Neural cell (in vitro differentiated cells): ENCODE measurements around the gene DNAH3. TPM values are rescaled to one million over a fixed set of nuclear protein-coding genes. Genes with fewer than 3 reads are reported as not detected.

ENCODE experiments used
- H2AFZ ChIP-seq: fragments of 200-600, 300-800 bp; sonication (generic), shearing (Covaris generic); 2 replicates; pipeline ENCODE4 v1.6.0; 2014; ENCODE audit warnings: low read depth, mild to moderate bottlenecking, antibody characterized with exemption, low read length, moderate library complexity
- H3F3A ChIP-seq: fragments of 200-600 bp; shearing (Covaris generic); 2 replicates; pipeline ENCODE4 v1.6.1; 2016; ENCODE audit warnings: mild to moderate bottlenecking, moderate library complexity, mixed read lengths, antibody characterized with exemption, low read length; ENCODE audit not compliant: insufficient read depth, poor library complexity, severe bottlenecking
- H3K27ac ChIP-seq: fragments of 200-600, 300-800 bp; sonication (generic), shearing (Covaris generic); 2 replicates; pipeline ENCODE4 v1.5.1; 2014; ENCODE audit warnings: mild to moderate bottlenecking, low read length, moderate library complexity
- H3K27me3 ChIP-seq: fragments of 300-800, 200-600 bp; sonication (generic), shearing (Covaris generic); 2 replicates; pipeline ENCODE4 v1.6.0; 2014; ENCODE audit warnings: mild to moderate bottlenecking, low read depth, low read length, moderate library complexity; ENCODE audit not compliant: insufficient read depth
- H3K36me3 ChIP-seq: fragments of 300-800, 200-600 bp; sonication (generic), shearing (Covaris generic); 2 replicates; pipeline ENCODE4 v1.5.1; 2014; ENCODE audit warnings: mild to moderate bottlenecking, antibody characterized with exemption, low read length, moderate library complexity; ENCODE audit not compliant: insufficient read depth
- H3K4me2 ChIP-seq: fragments of 300-800, 200-600 bp; sonication (generic), shearing (Covaris generic); 2 replicates; pipeline ENCODE4 v1.6.0; 2014; ENCODE audit warnings: mild to moderate bottlenecking, low read length
- H3K4me3 ChIP-seq: fragments of 300-800, 200-600 bp; sonication (generic), shearing (Covaris generic); 2 replicates; pipeline ENCODE4 v1.5.1; 2014; ENCODE audit warnings: mild to moderate bottlenecking, low read length, moderate library complexity
- H3K79me2 ChIP-seq: fragments of 200-600 bp; shearing (Covaris generic); replicated peaks from 2 replicates; pipeline ENCODE4 v1.6.0; 2014; ENCODE audit warnings: mild to moderate bottlenecking, low read length, moderate library complexity; ENCODE audit not compliant: insufficient read depth
- H3K9ac ChIP-seq: fragments of 300-800, 200-600 bp; sonication (generic), shearing (Covaris generic); 2 replicates; pipeline ENCODE4 v1.6.1; 2016; ENCODE audit warnings: mild to moderate bottlenecking, low read length, mixed read lengths
- H3K9me2 ChIP-seq: fragments of 200-600 bp; shearing (Covaris generic); 2 replicates; pipeline ENCODE4 v1.6.1; 2016; ENCODE audit warnings: mild to moderate bottlenecking, low read length, mixed read lengths; ENCODE audit not compliant: insufficient read depth
- H3K9me3 ChIP-seq: fragments of 200-600, 300-800 bp; sonication (generic), shearing (Covaris generic); 2 replicates; pipeline ENCODE4 v1.6.1; 2016; ENCODE audit warnings: mild to moderate bottlenecking, mixed run types, low read length, moderate library complexity, mixed read lengths
- H4K20me1 ChIP-seq: fragments of 200-600 bp; shearing (Covaris generic); 2 replicates; pipeline ENCODE4 v1.6.1; 2016; ENCODE audit warnings: mild to moderate bottlenecking, mixed run types; ENCODE audit not compliant: insufficient read depth
- CTCF ChIP-seq: fragments of 450-650 bp; IDR thresholded peaks from 2 replicates; pipeline ENCODE4 v1.5.1; 2014; ENCODE audit warnings: antibody characterized with exemption, mild to moderate bottlenecking, moderate library complexity; ENCODE audit not compliant: poor library complexity, severe bottlenecking
- EP300 ChIP-seq: fragments of 450-650 bp; conservative IDR thresholded peaks from 2 replicates; pipeline ENCODE4 v1.6.1; 2014; ENCODE audit warnings: antibody characterized with exemption, mild to moderate bottlenecking, moderate library complexity; ENCODE audit not compliant: poor library complexity, severe bottlenecking
- EZH2 ChIP-seq: fragments of 200-600, 300-800 bp; shearing (Covaris generic), sonication (generic); IDR thresholded peaks from 2 replicates; pipeline ENCODE4 v1.6.1; 2014; ENCODE audit warnings: antibody characterized with exemption, low read length, borderline replicate concordance, mild to moderate bottlenecking; ENCODE audit not compliant: insufficient read depth, poor library complexity, severe bottlenecking
- MXI1 ChIP-seq: fragments of 450-650 bp; conservative IDR thresholded peaks from 2 replicates; pipeline ENCODE4 v1.6.1; 2014; ENCODE audit warnings: antibody characterized with exemption, mild to moderate bottlenecking; ENCODE audit not compliant: poor library complexity, severe bottlenecking
- POLR2AphosphoS5 ChIP-seq: IDR thresholded peaks from 2 replicates; pipeline ENCODE4 v1.6.1; 2012
- RAD21 ChIP-seq: fragments of 450-650 bp; conservative IDR thresholded peaks from 2 replicates; pipeline ENCODE4 v1.6.1; 2014; ENCODE audit warnings: antibody characterized with exemption, mild to moderate bottlenecking, moderate library complexity
- REST ChIP-seq: IDR thresholded peaks from 2 replicates; pipeline ENCODE4 v1.6.1; 2012; ENCODE audit warnings: borderline replicate concordance
- SMC3 ChIP-seq: fragments of 450-650 bp; conservative IDR thresholded peaks from 2 replicates; pipeline ENCODE4 v1.6.1; 2014; ENCODE audit warnings: antibody characterized with exemption, mild to moderate bottlenecking, moderate library complexity; ENCODE audit not compliant: poor library complexity
- TAF1 ChIP-seq: IDR thresholded peaks from 2 replicates; pipeline ENCODE4 v1.6.1; 2012; ENCODE audit warnings: low read depth
- polyA plus RNA-seq: library from polyadenylated mRNA; depleted of rRNA; stranded (reverse); fragments of >200 nt; gene quantifications from 2 replicates; pipeline ENCODE4 v1.2.3, GENCODE V29; 2014

Gene DNAH3
- polyA plus RNA-seq, 1 donor from 2014 or later: 0.06 TPM

DNA sequence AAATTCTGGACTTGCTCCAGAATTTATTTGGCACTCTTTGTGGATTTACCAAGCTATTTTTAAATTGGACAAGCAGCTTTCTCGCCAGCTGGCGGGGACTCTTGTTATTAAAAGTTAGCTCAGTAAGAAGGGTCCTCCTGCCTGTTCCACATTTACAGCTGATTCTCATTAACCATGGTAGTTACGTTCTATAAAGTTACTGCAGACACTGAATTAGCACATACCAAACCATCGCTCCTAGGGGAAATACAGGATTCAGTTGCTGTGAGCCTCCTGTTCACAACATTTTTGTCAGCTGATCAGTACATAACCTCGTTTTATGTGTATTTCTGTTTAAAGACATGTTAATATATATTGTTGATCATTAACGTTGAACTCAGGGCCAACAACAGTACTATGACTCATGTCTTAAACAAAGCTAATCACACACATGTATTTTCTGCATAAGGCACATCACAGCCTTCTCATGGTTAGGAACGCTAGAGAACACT, 12.1 kb upstream of the DNAH3 start:
- no peaks in the 10 kb centered on the region for H3K36me3 ChIP-seq
- H3K27ac ChIP-seq: no peak overlapping the region
- no peak overlapping the region for H2AFZ ChIP-seq
- H3F3A ChIP-seq: no peaks in the 10 kb centered on the region
- H4K20me1 ChIP-seq: no peaks in the 10 kb centered on the region
- no peaks in the 10 kb centered on the region for H3K9me3 ChIP-seq
- no peak overlapping the region for H3K4me2 ChIP-seq
- H3K9me2 ChIP-seq: no peaks in the 10 kb centered on the region
- no peak overlapping the region for H3K9ac ChIP-seq
- H3K4me3 ChIP-seq: no peak overlapping the region
- H3K79me2 ChIP-seq: no peaks in the 10 kb centered on the region
- H3K27me3 ChIP-seq: peaks cover 10% of the 10 kb centered on the region
- TF ChIP-seq CTCF (no peak), TAF1 (no peak)

DNA sequence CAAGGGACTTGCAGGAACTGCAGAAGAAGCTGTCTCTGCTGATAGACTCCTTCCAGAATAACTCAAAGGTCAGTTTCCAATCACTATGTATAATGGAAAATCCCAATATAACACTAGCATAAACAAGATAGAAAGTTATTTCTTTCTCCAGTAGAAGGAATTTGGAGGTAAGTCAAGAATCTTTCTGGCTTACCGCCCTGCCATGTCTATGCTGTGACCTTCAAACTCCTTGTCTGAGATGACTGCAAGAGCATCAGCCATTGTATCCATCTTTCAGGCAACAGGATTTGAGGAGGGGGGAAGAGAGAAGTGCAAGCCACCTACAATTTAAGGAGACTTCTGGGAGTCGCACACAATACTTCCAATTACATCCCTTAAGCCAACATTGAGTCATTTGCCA, 10.6 kb upstream of the DNAH3 start:
- H3K27ac ChIP-seq: no peak overlapping the region
- H3K9ac ChIP-seq: no peak overlapping the region
- H3K4me3 ChIP-seq: no peak overlapping the region
- H3K79me2 ChIP-seq: no peaks in the 10 kb centered on the region
- no peaks in the 10 kb centered on the region for H3K9me2 ChIP-seq
- H3F3A ChIP-seq: no peaks in the 10 kb centered on the region
- H3K4me2 ChIP-seq: no peak overlapping the region
- TF ChIP-seq CTCF (no peak), TAF1 (no peak), POLR2AphosphoS5 (no peak), EZH2 (no peak), EP300 (no peak), RAD21 (no peak), MXI1 (no peak), SMC3 (no peak), REST (no peak)
- H3K36me3 ChIP-seq: no peaks in the 10 kb centered on the region
- no peaks in the 10 kb centered on the region for H3K9me3 ChIP-seq
- peaks cover 10% of the 10 kb centered on the region for H3K27me3 ChIP-seq
- H2AFZ ChIP-seq: no peak overlapping the region
- H4K20me1 ChIP-seq: no peaks in the 10 kb centered on the region
